Measurements from ENCODE around the gene SLC25A30. TPM values are rescaled to one million over a fixed set of nuclear protein-coding genes. Genes with fewer than 3 reads are reported as not detected.

SLC25A30 gene
- polyA plus RNA-seq, 4 donors, result 2.4 to 6.9 (median 4.5) TPM

DNA sequence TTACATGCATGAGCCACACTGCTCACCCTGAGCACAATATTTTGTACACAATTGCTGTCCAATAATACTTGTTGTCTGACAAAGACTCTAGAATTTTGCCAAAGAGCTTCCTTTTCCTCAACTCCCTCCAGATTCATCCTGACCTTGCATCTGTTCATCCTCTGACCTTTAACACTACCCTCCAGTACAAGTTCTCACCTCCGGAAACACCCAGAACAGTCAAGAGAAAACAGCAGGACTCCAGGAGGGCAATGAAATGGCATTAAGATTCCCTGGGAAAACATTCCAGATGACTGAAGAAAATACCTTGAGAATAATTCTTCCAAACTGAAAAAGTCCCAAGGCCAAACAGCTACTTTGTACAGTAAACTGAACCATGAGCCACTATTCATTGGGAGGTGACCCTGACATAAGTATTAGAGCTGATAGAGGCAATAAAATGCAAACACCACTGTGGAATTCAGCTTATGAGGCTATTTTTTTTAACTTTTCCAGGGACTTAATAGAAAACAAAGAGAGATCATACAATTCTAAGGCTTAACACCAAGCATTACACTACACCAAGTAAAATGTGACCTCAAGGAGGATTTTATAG lies 30.9 kb upstream of the SLC25A30 start:
- Histone ChIP-seq H3K36me3 (ENCODE audit: control insufficient read depth in 3 of 3, insufficient read depth in 2 of 3, low read depth in 1 of 3, low read length in 3 of 3) (no peaks in the 10 kb centered on the region), H3K4me1 (ENCODE audit: control insufficient read depth in 3 of 3, insufficient read depth in 2 of 3, low read depth in 1 of 3, low read length in 2 of 3) (peaks cover 0 to 5% (median 0%) of the 10 kb centered on the region in 3 donors), H3K4me3 (ENCODE audit: low read depth in 1 of 3, low read length in 3 of 3) (no peak overlapping the region), H3K9me3 (ENCODE audit: control insufficient read depth in 2 of 2, insufficient read depth in 1 of 2, low read depth in 1 of 2, low read length in 1 of 2) (no peaks in the 10 kb centered on the region), H3K27me3 (ENCODE audit: control insufficient read depth in 3 of 3, insufficient read depth in 3 of 3, low read length in 3 of 3) (no peaks in the 10 kb centered on the region), H3K27ac (ENCODE audit: low read depth in 1 of 3, low read length in 2 of 3) (no peak overlapping the region)
- FAIRE-seq (no peak), DNase-seq (no peak)
- 86 to 96% (median 87%) methylated on average over 1 of the region's 1 CpG for WGBS, 3 donors

GRCh38 chr13:45447050-45447661 lies 29.0 kb upstream of the SLC25A30 start:
- peaks cover 0 to 5% (median 0%) of the 10 kb centered on the region in 3 donors for H3K4me1 ChIP-seq (ENCODE audit: control insufficient read depth in 3 of 3, insufficient read depth in 2 of 3, low read depth in 1 of 3, low read length in 2 of 3)
- FAIRE-seq, result no peak

DNA sequence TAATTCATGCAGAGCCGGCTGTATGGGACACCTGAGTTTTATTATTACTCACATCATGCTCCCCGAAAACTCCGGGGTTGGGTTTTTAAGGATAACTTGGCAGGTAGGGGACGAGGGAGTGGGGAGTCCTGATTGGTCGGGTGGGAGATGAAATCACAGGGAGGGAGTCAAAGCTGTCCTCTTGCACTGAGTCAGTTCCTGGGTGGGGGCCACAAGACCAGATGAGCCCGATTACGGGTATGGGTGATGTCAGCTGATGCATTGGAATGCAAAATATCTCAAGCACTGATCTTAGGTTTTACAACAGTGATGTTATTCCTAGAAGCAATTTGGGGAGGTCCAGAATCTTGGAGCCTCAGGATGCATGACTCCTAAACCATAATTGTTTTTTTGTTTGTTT lies 28.0 kb upstream of the SLC25A30 start:
- H3K9me3 ChIP-seq (ENCODE audit: control insufficient read depth in 2 of 2, insufficient read depth in 1 of 2, low read depth in 1 of 2, low read length in 1 of 2), result no peaks in the 10 kb centered on the region
- no peak overlapping the region for H3K4me3 ChIP-seq (ENCODE audit: low read depth in 1 of 3, low read length in 3 of 3)
- WGBS, 3 donors, result 81 to 85% (median 82%) methylated on average over 7 of the region's 7 CpGs
- no peaks in the 10 kb centered on the region for H3K27me3 ChIP-seq (ENCODE audit: control insufficient read depth in 3 of 3, insufficient read depth in 3 of 3, low read length in 3 of 3)
- no peak for DNase-seq
- no peaks in the 10 kb centered on the region for H3K36me3 ChIP-seq (ENCODE audit: control insufficient read depth in 3 of 3, insufficient read depth in 2 of 3, low read depth in 1 of 3, low read length in 3 of 3)
- H3K27ac ChIP-seq (ENCODE audit: low read depth in 1 of 3, low read length in 2 of 3), result no peak overlapping the region
- no peak for FAIRE-seq
- peaks cover 0 to 5% (median 0%) of the 10 kb centered on the region in 3 donors for H3K4me1 ChIP-seq (ENCODE audit: control insufficient read depth in 3 of 3, insufficient read depth in 2 of 3, low read depth in 1 of 3, low read length in 2 of 3)

More at GRCh38 chr13:45447050-45447661, 29.0 kb upstream of the SLC25A30 start:
- Histone ChIP-seq H3K27me3 (ENCODE audit: control insufficient read depth in 3 of 3, insufficient read depth in 3 of 3, low read length in 3 of 3) (no peaks in the 10 kb centered on the region), H3K36me3 (ENCODE audit: control insufficient read depth in 3 of 3, insufficient read depth in 2 of 3, low read depth in 1 of 3, low read length in 3 of 3) (no peaks in the 10 kb centered on the region), H3K9me3 (ENCODE audit: control insufficient read depth in 2 of 2, insufficient read depth in 1 of 2, low read depth in 1 of 2, low read length in 1 of 2) (no peaks in the 10 kb centered on the region), H3K27ac (ENCODE audit: low read depth in 1 of 3, low read length in 2 of 3) (no peak overlapping the region), H3K4me3 (ENCODE audit: low read depth in 1 of 3, low read length in 3 of 3) (no peak overlapping the region)
- 36 to 65% (median 40%) methylated on average over 9 of the region's 9 CpGs for WGBS, 3 donors
- DNase-seq, result peak; percentile 37 to 38

DNA sequence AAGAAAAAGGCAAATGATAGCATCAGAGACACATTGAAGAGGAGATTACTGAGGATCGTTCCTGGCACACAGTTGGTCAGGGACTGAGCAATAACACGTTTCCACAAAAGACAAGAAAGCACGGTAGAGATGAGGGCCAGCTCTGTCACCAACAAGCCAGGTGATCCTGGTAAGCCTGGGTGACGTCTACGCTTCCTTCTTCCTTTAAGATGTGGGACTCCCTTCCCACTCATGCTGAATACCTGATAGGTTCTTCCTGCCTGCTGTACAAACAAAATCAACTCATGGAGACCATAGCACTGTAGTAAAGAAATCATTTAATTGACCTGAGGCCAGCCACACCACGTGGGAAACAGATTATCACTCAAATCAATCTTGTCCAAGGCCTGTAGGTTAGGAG lies 26.9 kb upstream of the SLC25A30 start:
- FAIRE-seq, result no peak

GRCh38 chr13:45441633-45442032 lies 23.5 kb upstream of the SLC25A30 start:
- Histone ChIP-seq H3K4me1 (ENCODE audit: control insufficient read depth in 3 of 3, insufficient read depth in 2 of 3, low read depth in 1 of 3, low read length in 2 of 3) (no peaks in the 10 kb centered on the region), H3K9me3 (ENCODE audit: control insufficient read depth in 2 of 2, insufficient read depth in 1 of 2, low read depth in 1 of 2, low read length in 1 of 2) (no peaks in the 10 kb centered on the region), H3K4me3 (ENCODE audit: low read depth in 1 of 3, low read length in 3 of 3) (no peak overlapping the region), H3K27ac (ENCODE audit: low read depth in 1 of 3, low read length in 2 of 3) (no peak overlapping the region), H3K36me3 (ENCODE audit: control insufficient read depth in 3 of 3, insufficient read depth in 2 of 3, low read depth in 1 of 3, low read length in 3 of 3) (no peaks in the 10 kb centered on the region), H3K27me3 (ENCODE audit: control insufficient read depth in 3 of 3, insufficient read depth in 3 of 3, low read length in 3 of 3) (no peaks in the 10 kb centered on the region)
- FAIRE-seq (no peak), DNase-seq (no peak)
- 29 to 49% (median 46%) methylated on average over 2 of the region's 2 CpGs for WGBS, 3 donors

More for the DNA sequence above, 26.9 kb upstream of the SLC25A30 start:
- peaks cover 0 to 5% (median 0%) of the 10 kb centered on the region in 3 donors for H3K4me1 ChIP-seq (ENCODE audit: control insufficient read depth in 3 of 3, insufficient read depth in 2 of 3, low read depth in 1 of 3, low read length in 2 of 3)
- no peak overlapping the region for H3K4me3 ChIP-seq (ENCODE audit: low read depth in 1 of 3, low read length in 3 of 3)
- 76 to 78% (median 77%) methylated on average over 6 of the region's 6 CpGs for WGBS, 3 donors
- no peak for DNase-seq
- no peaks in the 10 kb centered on the region for H3K27me3 ChIP-seq (ENCODE audit: control insufficient read depth in 3 of 3, insufficient read depth in 3 of 3, low read length in 3 of 3)
- H3K9me3 ChIP-seq (ENCODE audit: control insufficient read depth in 2 of 2, insufficient read depth in 1 of 2, low read depth in 1 of 2, low read length in 1 of 2), result no peaks in the 10 kb centered on the region
- H3K27ac ChIP-seq (ENCODE audit: low read depth in 1 of 3, low read length in 2 of 3), result no peak overlapping the region
- H3K36me3 ChIP-seq (ENCODE audit: control insufficient read depth in 3 of 3, insufficient read depth in 2 of 3, low read depth in 1 of 3, low read length in 3 of 3), result no peaks in the 10 kb centered on the region

DNA sequence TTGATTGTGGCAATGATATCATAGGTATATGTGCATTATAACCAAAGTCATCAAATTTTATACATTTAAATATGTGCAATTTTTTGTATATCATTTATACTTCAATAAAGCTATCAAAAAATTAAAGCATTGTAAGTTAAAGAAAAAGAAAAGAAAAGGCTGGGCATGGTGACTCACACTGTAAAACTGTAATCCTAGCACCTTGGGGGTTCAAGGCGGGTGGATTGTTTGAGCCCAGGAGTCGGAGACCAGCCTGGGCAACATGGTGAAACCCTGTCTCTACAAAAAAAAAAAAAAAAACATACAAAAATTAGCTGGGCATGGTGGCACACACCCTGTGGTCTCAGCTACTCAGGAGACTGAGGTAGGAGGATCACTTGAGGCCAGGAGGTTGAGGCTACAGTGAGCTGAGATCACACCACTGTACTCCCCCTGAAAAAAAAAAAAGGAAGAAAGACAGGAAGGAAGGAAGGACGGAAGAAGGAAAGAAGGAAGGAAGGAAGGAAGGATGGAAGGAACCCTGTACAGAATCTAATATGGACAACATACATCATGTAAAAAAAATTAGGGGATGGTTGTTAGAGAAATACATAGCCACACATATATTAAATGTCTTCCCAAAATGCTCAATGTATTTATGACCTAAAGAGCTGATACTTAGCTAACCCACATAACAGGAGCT lies 21.7 kb upstream of the SLC25A30 start:
- Histone ChIP-seq H3K27me3 (ENCODE audit: control insufficient read depth in 3 of 3, insufficient read depth in 3 of 3, low read length in 3 of 3) (no peaks in the 10 kb centered on the region), H3K36me3 (ENCODE audit: control insufficient read depth in 3 of 3, insufficient read depth in 2 of 3, low read depth in 1 of 3, low read length in 3 of 3) (no peaks in the 10 kb centered on the region), H3K27ac (ENCODE audit: low read depth in 1 of 3, low read length in 2 of 3) (no peak overlapping the region), H3K4me3 (ENCODE audit: low read depth in 1 of 3, low read length in 3 of 3) (no peak overlapping the region), H3K4me1 (ENCODE audit: control insufficient read depth in 3 of 3, insufficient read depth in 2 of 3, low read depth in 1 of 3, low read length in 2 of 3) (peaks cover 0 to 3% (median 0%) of the 10 kb centered on the region in 3 donors), H3K9me3 (ENCODE audit: control insufficient read depth in 2 of 2, insufficient read depth in 1 of 2, low read depth in 1 of 2, low read length in 1 of 2) (no peaks in the 10 kb centered on the region)
- DNase-seq (no peak), FAIRE-seq (no peak)
- WGBS, 3 donors, result 81 to 92% (median 90%) methylated on average over 3 of the region's 3 CpGs

DNA sequence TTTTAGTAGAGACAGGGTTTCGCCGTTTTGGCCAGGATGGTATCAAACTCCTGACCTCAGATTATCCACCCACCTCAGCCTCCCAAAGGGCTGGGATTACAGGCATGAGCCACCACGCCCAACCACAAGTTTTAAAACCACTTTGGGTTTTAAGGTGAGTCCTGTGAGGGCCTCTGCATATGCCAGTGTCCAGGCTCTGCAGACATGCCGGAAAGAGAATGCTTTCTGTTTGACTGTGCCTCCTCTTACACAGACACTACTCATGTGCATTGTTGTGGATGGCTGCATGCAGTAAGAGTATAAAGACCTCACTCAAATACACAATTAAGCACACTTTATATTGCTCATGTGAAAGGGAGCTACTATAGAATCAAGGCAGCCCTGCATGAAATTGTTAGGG lies 20.8 kb upstream of the SLC25A30 start:
- Histone ChIP-seq H3K27ac (ENCODE audit: low read depth in 1 of 3, low read length in 2 of 3) (no peak overlapping the region), H3K4me3 (ENCODE audit: low read depth in 1 of 3, low read length in 3 of 3) (no peak overlapping the region), H3K9me3 (ENCODE audit: control insufficient read depth in 2 of 2, insufficient read depth in 1 of 2, low read depth in 1 of 2, low read length in 1 of 2) (no peaks in the 10 kb centered on the region), H3K27me3 (ENCODE audit: control insufficient read depth in 3 of 3, insufficient read depth in 3 of 3, low read length in 3 of 3) (no peaks in the 10 kb centered on the region), H3K36me3 (ENCODE audit: control insufficient read depth in 3 of 3, insufficient read depth in 2 of 3, low read depth in 1 of 3, low read length in 3 of 3) (no peaks in the 10 kb centered on the region), H3K4me1 (ENCODE audit: control insufficient read depth in 3 of 3, insufficient read depth in 2 of 3, low read depth in 1 of 3, low read length in 2 of 3) (peaks cover 0 to 9% (median 0%) of the 10 kb centered on the region in 3 donors)
- FAIRE-seq (no peak), DNase-seq (no peak)
- WGBS, 3 donors, result 78 to 86% (median 82%) methylated on average over 4 of the region's 4 CpGs

GRCh38 chr13:45437947-45438346 lies 19.8 kb upstream of the SLC25A30 start:
- Histone ChIP-seq H3K27ac (ENCODE audit: low read depth in 1 of 3, low read length in 2 of 3) (no peak overlapping the region), H3K27me3 (ENCODE audit: control insufficient read depth in 3 of 3, insufficient read depth in 3 of 3, low read length in 3 of 3) (no peaks in the 10 kb centered on the region), H3K4me1 (ENCODE audit: control insufficient read depth in 3 of 3, insufficient read depth in 2 of 3, low read depth in 1 of 3, low read length in 2 of 3) (peaks cover 0 to 17% (median 0%) of the 10 kb centered on the region in 3 donors), H3K36me3 (ENCODE audit: control insufficient read depth in 3 of 3, insufficient read depth in 2 of 3, low read depth in 1 of 3, low read length in 3 of 3) (no peaks in the 10 kb centered on the region), H3K4me3 (ENCODE audit: low read depth in 1 of 3, low read length in 3 of 3) (no peak overlapping the region), H3K9me3 (ENCODE audit: control insufficient read depth in 2 of 2, insufficient read depth in 1 of 2, low read depth in 1 of 2, low read length in 1 of 2) (no peaks in the 10 kb centered on the region)
- WGBS, 3 donors, result 84 to 88% (median 85%) methylated on average over 4 of the region's 4 CpGs
- DNase-seq, result no peak
- FAIRE-seq, result no peak
